Neural progenitor cell (in vitro differentiated cells): ENCODE results near the gene JADE3. TPM values are rescaled to one million over a fixed set of nuclear protein-coding genes. Genes with fewer than 3 reads are reported as not detected.

Source experiments
- DNase-seq: peaks from one replicate; pipeline ENCODE4 v3.0.0-alpha.2; 2016; ENCODE audit warnings: low spot score
- H2AFZ ChIP-seq: fragments of 200-600 bp; sonication (generic); replicated peaks from 2 replicates; pipeline ENCODE4 v1.6.1; 2016; ENCODE audit warnings: antibody characterized with exemption
- H3F3A ChIP-seq: fragments of 200-600 bp; sonication (generic); 2 replicates; pipeline ENCODE4 v1.6.1; 2016; ENCODE audit warnings: antibody characterized with exemption, low read depth
- H3K27ac ChIP-seq: fragments of 200-600 bp; sonication (generic); 2 replicates; pipeline ENCODE4 v1.5.1; 2016; ENCODE audit warnings: mild to moderate bottlenecking
- H3K27me3 ChIP-seq: fragments of 200-600 bp; sonication (generic); 2 replicates; pipeline ENCODE4 v1.6.1; 2016; ENCODE audit warnings: mild to moderate bottlenecking, moderate library complexity
- H3K36me3 ChIP-seq: fragments of 200-600 bp; sonication (generic); 2 replicates; pipeline ENCODE4 v1.5.1; 2016
- H3K4me1 ChIP-seq: fragments of 200-600 bp; sonication (generic); 2 replicates; pipeline ENCODE4 v1.6.1; 2016; ENCODE audit warnings: mixed run types
- H3K4me2 ChIP-seq: fragments of 200-600 bp; sonication (generic); 2 replicates; pipeline ENCODE4 v1.6.1; 2016
- H3K4me3 ChIP-seq: fragments of 200-600 bp; sonication (generic); 2 replicates; pipeline ENCODE4 v1.5.1; 2016
- H3K79me2 ChIP-seq: fragments of 200-600 bp; sonication (generic); 2 replicates; pipeline ENCODE4 v1.6.1; 2016; ENCODE audit warnings: low read depth
- H3K9ac ChIP-seq: fragments of 200-600 bp; sonication (generic); 2 replicates; pipeline ENCODE4 v1.6.1; 2016
- H3K9me3 ChIP-seq: fragments of 200-600 bp; sonication (generic); 2 replicates; pipeline ENCODE4 v1.5.1; 2016; ENCODE audit warnings: low read depth
- H4K20me1 ChIP-seq: fragments of 200-600 bp; sonication (generic); 2 replicates; pipeline ENCODE4 v1.6.1; 2016; ENCODE audit warnings: low read depth
- H3K27ac Mint-ChIP-seq: 3 replicates; pipeline ENCODE4 v1.8.0; 2021; ENCODE audit warnings: mixed read lengths
- H3K27me3 Mint-ChIP-seq: 2 replicates; pipeline ENCODE4 v1.8.0; 2022; ENCODE audit warnings: low read depth, mild to moderate bottlenecking, inconsistent platforms, moderate library complexity, mixed read lengths; ENCODE audit not compliant: insufficient read depth
- H3K36me3 Mint-ChIP-seq: 3 replicates; pipeline ENCODE4 v1.8.0; 2021; ENCODE audit warnings: mixed read lengths
- H3K4me1 Mint-ChIP-seq: 3 replicates; pipeline ENCODE4 v1.8.0; 2021; ENCODE audit warnings: mixed read lengths
- H3K4me3 Mint-ChIP-seq: 3 replicates; pipeline ENCODE4 v1.8.0; 2021; ENCODE audit warnings: mild to moderate bottlenecking, moderate library complexity, mixed read lengths
- H3K9me3 Mint-ChIP-seq: 3 replicates; pipeline ENCODE4 v1.8.0; 2020; ENCODE audit warnings: mixed read lengths
- EZH2 ChIP-seq: fragments of 200-600 bp; sonication (generic); IDR thresholded peaks from 2 replicates; pipeline ENCODE4 v1.6.1; 2017; ENCODE audit warnings: antibody characterized with exemption, mild to moderate bottlenecking, moderate library complexity
- EZH2phosphoT487 ChIP-seq: fragments of 200-600 bp; sonication (generic); IDR thresholded peaks from 2 replicates; pipeline ENCODE4 v1.6.1; 2017; ENCODE audit warnings: antibody characterized with exemption
- total RNA-seq: library from RNA; depleted of rRNA; stranded (reverse); fragments of >200 nt; gene quantifications from 2 replicates; pipeline ENCODE4 v1.2.3, GENCODE V29; 2015; ENCODE audit warnings: low replicate concordance
- TF ChIP-seq, protein P1 (sequence below): fragments of 200-600 bp; sonication (generic); IDR thresholded peaks from 2 replicates; pipeline ENCODE4 v1.5.1; 2017; ENCODE audit warnings: antibody characterized with exemption, mild to moderate bottlenecking

JADE3 gene
- total RNA-seq, 1 donor from 2014 or later, result 28.1 TPM

- Histone ChIP-seq H3K4me3 (no peak overlapping the region), H3F3A (peaks cover 6% of the 10 kb centered on the region), H3K9ac (no peak overlapping the region), H3K79me2 (peaks cover 26% of the 10 kb centered on the region), H3K27me3 (no peaks in the 10 kb centered on the region), H3K36me3 (no peaks in the 10 kb centered on the region), H3K4me2 (no peak overlapping the region), H3K9me3 (peaks cover 4% of the 10 kb centered on the region), H2AFZ (no peak overlapping the region), H3K4me1 (no peaks in the 10 kb centered on the region), H4K20me1 (peaks cover 11% of the 10 kb centered on the region), H3K27ac (no peak overlapping the region)
- Mint-ChIP-seq H3K36me3 (no peaks in the 10 kb centered on the region), H3K27ac (no peak overlapping the region), H3K4me1 (peaks cover 3% of the 10 kb centered on the region), H3K4me3 (no peak overlapping the region), H3K9me3 (peaks cover 10% of the 10 kb centered on the region), H3K27me3 (peaks cover 5% of the 10 kb centered on the region)
- TF ChIP-seq EZH2, result no peak
- TF ChIP-seq, protein P1, sequence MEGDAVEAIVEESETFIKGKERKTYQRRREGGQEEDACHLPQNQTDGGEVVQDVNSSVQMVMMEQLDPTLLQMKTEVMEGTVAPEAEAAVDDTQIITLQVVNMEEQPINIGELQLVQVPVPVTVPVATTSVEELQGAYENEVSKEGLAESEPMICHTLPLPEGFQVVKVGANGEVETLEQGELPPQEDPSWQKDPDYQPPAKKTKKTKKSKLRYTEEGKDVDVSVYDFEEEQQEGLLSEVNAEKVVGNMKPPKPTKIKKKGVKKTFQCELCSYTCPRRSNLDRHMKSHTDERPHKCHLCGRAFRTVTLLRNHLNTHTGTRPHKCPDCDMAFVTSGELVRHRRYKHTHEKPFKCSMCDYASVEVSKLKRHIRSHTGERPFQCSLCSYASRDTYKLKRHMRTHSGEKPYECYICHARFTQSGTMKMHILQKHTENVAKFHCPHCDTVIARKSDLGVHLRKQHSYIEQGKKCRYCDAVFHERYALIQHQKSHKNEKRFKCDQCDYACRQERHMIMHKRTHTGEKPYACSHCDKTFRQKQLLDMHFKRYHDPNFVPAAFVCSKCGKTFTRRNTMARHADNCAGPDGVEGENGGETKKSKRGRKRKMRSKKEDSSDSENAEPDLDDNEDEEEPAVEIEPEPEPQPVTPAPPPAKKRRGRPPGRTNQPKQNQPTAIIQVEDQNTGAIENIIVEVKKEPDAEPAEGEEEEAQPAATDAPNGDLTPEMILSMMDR, result no peak
- TF ChIP-seq EZH2phosphoT487, result no peak
- DNase-seq, result no peak
Observed at GRCh38 chrX:46910415-46910814, 1.8 kb upstream of the JADE3 start.

GRCh38 chrX:46912603-46913491 lies 626 bp downstream of the JADE3 start:
- Histone ChIP-seq H3K9ac (peak overlapping the region; percentile 27), H3K36me3 (no peaks in the 10 kb centered on the region), H3K79me2 (peaks cover 50% of the 10 kb centered on the region), H4K20me1 (peaks cover 31% of the 10 kb centered on the region), H3K9me3 (no peaks in the 10 kb centered on the region), H3K4me3 (peak overlapping the region; percentile 66), H3K4me2 (peak overlapping the region; percentile 81), H3K4me1 (no peaks in the 10 kb centered on the region), H2AFZ (no peak overlapping the region), H3K27me3 (no peaks in the 10 kb centered on the region), H3K27ac (peak overlapping the region; percentile 92), H3F3A (peaks cover 6% of the 10 kb centered on the region)
- no peak for TF ChIP-seq EZH2
- no peak for TF ChIP-seq EZH2phosphoT487
- TF ChIP-seq, protein P1, result peak; percentile 59
- Mint-ChIP-seq H3K4me1 (peaks cover 3% of the 10 kb centered on the region), H3K27ac (peak overlapping the region; percentile 85), H3K9me3 (peaks cover 15% of the 10 kb centered on the region), H3K4me3 (peak overlapping the region; percentile 93), H3K36me3 (no peaks in the 10 kb centered on the region), H3K27me3 (peaks cover 5% of the 10 kb centered on the region)
- peak; percentile 82 for DNase-seq

DNA sequence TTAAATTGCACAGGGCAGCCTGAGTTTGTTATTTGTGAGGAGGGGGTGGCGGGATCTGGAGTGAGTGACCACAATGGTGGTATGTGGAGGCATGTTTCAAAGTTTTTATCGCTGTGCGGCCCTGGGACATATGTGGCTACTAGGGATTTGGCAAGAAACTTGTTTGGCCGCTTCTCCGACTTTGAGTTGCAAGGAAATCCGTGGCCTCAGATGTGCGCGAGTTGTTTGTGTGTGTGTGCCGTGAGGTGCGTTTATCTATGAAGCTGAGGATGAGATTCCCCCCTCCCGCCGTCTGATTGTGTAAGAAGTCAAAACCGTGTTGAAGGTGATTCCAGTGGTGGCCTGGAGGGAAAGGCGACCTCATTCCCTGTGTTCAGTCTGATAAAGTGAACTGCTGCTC lies 1.4 kb downstream of the JADE3 start:
- no peaks in the 10 kb centered on the region for H3K36me3 ChIP-seq
- no peak overlapping the region for H2AFZ ChIP-seq
- H3F3A ChIP-seq, result peaks cover 6% of the 10 kb centered on the region
- TF ChIP-seq EZH2phosphoT487 (no peak), EZH2 (no peak)
- TF ChIP-seq, protein P1, result no peak
- peaks cover 3% of the 10 kb centered on the region for H3K4me1 Mint-ChIP-seq
- peaks cover 16% of the 10 kb centered on the region for H3K9me3 Mint-ChIP-seq
- no peaks in the 10 kb centered on the region for H3K27me3 ChIP-seq
- peaks cover 5% of the 10 kb centered on the region for H3K27me3 Mint-ChIP-seq
- peak overlapping the region; percentile 81 for H3K4me2 ChIP-seq
- peak overlapping the region; percentile 93 for H3K4me3 Mint-ChIP-seq
- no peak overlapping the region for H3K27ac ChIP-seq
- no peak overlapping the region for H3K9ac ChIP-seq
- DNase-seq, result peak; percentile 20
- H3K36me3 Mint-ChIP-seq, result peaks cover under 1% of the 10 kb centered on the region
- no peaks in the 10 kb centered on the region for H3K9me3 ChIP-seq
- peak overlapping the region; percentile 66 for H3K4me3 ChIP-seq
- peak overlapping the region; percentile 85 for H3K27ac Mint-ChIP-seq
- H3K4me1 ChIP-seq, result no peaks in the 10 kb centered on the region
- H3K79me2 ChIP-seq, result peaks cover 59% of the 10 kb centered on the region
- peaks cover 31% of the 10 kb centered on the region for H4K20me1 ChIP-seq
